Breast epithelium (tissue), 3 donors: ENCODE measurements around the gene CCT8.

Experiments
- POLR2A ChIP-seq: fragments of 450-650 bp; IDR thresholded peaks from one replicate; pipeline ENCODE4 v1.6.1; 2016; ENCODE audit warnings: antibody characterized with exemption, mild to moderate bottlenecking, moderate library complexity
- TF ChIP-seq, protein P1 (sequence below), 3 donors: fragments of 450-650 bp; IDR thresholded peaks; one replicate each; pipeline ENCODE4 v1.5.1; 2016 to 2017; ENCODE audit warnings: antibody characterized with exemption in 3 of 3, mild to moderate bottlenecking in 3 of 3, moderate library complexity in 3 of 3

GRCh38 chr21:29117372-29117955 is 44.0 kb upstream of the CCT8 start:
- no peak for TF ChIP-seq POLR2A
- TF ChIP-seq, protein P1, sequence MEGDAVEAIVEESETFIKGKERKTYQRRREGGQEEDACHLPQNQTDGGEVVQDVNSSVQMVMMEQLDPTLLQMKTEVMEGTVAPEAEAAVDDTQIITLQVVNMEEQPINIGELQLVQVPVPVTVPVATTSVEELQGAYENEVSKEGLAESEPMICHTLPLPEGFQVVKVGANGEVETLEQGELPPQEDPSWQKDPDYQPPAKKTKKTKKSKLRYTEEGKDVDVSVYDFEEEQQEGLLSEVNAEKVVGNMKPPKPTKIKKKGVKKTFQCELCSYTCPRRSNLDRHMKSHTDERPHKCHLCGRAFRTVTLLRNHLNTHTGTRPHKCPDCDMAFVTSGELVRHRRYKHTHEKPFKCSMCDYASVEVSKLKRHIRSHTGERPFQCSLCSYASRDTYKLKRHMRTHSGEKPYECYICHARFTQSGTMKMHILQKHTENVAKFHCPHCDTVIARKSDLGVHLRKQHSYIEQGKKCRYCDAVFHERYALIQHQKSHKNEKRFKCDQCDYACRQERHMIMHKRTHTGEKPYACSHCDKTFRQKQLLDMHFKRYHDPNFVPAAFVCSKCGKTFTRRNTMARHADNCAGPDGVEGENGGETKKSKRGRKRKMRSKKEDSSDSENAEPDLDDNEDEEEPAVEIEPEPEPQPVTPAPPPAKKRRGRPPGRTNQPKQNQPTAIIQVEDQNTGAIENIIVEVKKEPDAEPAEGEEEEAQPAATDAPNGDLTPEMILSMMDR (IDR thresholded peaks at IDR 0.05) = no peak
